Measurements from ENCODE around the gene FANCC. TPM values are rescaled to one million over a fixed set of nuclear protein-coding genes. Genes with fewer than 3 reads are reported as not detected.

The FANCC gene
- total RNA-seq, 2 experiments from 2014 or later, result 15.9 to 16.7 TPM

DNA sequence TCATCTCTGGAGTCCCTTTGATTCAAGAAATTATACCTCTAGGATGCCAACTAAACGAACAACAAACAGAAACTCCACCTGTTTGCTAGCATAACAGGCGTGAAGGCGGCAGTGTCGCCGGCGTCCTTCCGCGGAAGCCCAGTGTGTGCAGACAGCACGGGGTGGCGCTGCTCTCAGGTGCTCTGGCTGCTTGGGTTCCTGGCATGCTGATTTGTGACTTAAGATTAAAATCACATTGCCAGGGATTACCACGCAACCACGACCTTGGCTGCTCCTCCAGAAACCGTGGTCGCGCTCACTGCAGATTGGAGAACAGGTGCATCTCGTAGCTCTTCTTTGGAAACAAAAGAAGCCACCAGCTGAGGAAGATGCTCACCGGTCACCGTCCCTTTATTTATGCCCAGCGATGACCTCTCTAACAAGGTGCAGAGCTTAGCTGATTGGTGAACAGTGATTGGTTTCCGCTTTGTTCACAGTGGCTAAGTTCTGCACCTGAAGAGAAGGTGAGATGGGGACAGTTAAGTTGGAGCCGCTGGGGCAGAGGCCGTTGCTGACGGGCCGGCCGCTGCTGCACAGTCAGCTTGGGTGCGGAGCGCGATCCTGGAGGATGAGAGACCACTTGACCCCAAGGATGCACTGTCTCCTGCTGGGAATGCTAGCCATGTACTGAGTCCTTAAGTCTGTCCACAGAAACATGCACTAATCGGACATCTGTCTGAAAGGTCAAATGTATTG is 232.3 kb downstream of the FANCC start:
- intact Hi-C loops (cut with DNase I, micrococcal nuclease), result no loop called here
- DNase-seq, result no peak
- Mint-ChIP-seq H3K27ac (no peak overlapping the region), H3K4me3 (no peak overlapping the region), H3K36me3 (ENCODE audit: low read depth) (no peaks in the 10 kb centered on the region), H3K9me3 (ENCODE audit: low read depth) (no peaks in the 10 kb centered on the region), H3K27me3 (no peaks in the 10 kb centered on the region), H3K4me1 (no peaks in the 10 kb centered on the region)
- no peak for ATAC-seq
- ChIA-PET POLR2A (no interaction called here), CTCF (interaction anchor here (1.4 to 1.8 kb wide), 2 partner anchors 10 to 46 kb away, joined by 4 read pairs; no protein-coding TSS in a partner anchor)

DNA sequence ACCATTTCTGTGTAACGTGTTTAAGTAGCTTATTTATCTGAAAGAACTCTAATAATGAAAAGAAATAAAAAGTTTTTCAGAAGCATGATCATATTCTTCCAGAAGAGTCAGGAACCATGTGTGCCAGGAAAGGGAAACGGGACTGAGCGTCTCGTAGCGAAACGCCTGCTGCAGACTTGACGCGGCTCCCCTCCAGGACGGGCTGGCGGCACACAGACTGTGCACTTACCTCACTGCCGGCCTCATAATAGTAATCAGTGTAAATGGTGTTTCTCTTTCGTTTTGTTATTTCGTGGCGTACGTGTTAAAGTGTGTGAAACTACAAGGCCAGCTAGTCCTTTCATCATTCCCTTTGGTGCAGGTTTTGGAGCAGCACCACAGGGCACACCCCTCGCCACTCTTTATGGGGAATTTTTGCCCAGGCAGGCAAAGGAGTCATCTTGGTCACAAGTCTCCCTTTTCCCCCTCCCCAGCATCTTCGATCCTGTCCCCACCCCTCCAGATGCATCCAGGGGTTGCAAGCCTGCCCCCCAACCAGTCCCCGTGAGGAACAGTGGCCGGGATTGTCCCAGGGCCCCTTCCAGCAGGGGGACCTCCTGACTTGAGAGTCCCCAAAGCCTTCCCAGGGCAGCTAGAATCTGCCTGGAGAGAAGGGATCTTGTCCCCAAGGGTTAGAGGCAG is 233.1 kb downstream of the FANCC start:
- Mint-ChIP-seq H3K27ac (no peak overlapping the region), H3K4me1 (no peaks in the 10 kb centered on the region), H3K27me3 (no peaks in the 10 kb centered on the region), H3K4me3 (no peak overlapping the region), H3K9me3 (ENCODE audit: low read depth) (no peaks in the 10 kb centered on the region), H3K36me3 (ENCODE audit: low read depth) (no peaks in the 10 kb centered on the region)
- ChIA-PET POLR2A (no interaction called here), CTCF (interaction anchor here (0.6 to 1.4 kb wide), 2 partner anchors 11 to 404 kb away, joined by 3 to 4 read pairs; no protein-coding TSS in a partner anchor)
- no peak for ATAC-seq
- intact Hi-C loops (cut with DNase I, micrococcal nuclease), result no loop called here
- no peak for DNase-seq

DNA sequence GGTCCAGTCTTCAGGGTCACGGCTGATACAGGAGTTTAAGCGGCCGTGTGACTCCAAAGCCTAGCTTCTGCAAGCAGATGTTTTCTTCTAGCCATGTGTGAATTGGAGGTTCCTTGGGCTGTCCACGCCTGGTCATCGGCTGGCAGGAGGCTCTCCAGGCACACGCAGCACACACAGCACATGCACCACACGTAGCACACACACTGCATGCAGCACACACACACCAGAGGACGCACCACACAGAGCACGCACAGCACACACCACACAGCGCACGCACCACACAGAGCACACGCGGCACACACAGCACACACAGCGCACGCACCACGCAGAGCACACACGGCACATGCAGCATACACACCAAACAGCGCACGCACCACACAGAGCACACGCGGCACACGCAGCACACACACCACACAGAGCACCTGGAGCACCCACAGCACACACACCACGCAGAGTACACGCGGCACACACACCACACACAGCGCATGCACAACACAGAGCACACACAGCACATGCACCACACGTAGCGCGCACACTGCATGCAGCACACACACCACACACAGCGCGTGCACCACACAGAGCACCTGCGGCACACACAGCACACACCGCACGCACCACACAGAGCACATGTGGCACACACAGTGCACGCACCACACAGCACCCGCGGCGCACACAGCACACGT is 234.3 kb downstream of the FANCC start:
- CTCF ChIA-PET, result no interaction called here
- no peaks in the 10 kb centered on the region for H3K27me3 Mint-ChIP-seq
- H3K27ac Mint-ChIP-seq, result no peak overlapping the region
- intact Hi-C loops (cut with DNase I, micrococcal nuclease), result no loop called here
- ATAC-seq, result no peak
- H3K36me3 Mint-ChIP-seq (ENCODE audit: low read depth), result no peaks in the 10 kb centered on the region
- POLR2A ChIA-PET, result interaction anchor here (0.6 kb wide), 1 partner anchor 136 kb away, joined by 3 read pairs; no protein-coding TSS in a partner anchor
- H3K9me3 Mint-ChIP-seq (ENCODE audit: low read depth), result no peaks in the 10 kb centered on the region
- no peak for DNase-seq
- H3K4me3 Mint-ChIP-seq, result no peak overlapping the region
- no peaks in the 10 kb centered on the region for H3K4me1 Mint-ChIP-seq

DNA sequence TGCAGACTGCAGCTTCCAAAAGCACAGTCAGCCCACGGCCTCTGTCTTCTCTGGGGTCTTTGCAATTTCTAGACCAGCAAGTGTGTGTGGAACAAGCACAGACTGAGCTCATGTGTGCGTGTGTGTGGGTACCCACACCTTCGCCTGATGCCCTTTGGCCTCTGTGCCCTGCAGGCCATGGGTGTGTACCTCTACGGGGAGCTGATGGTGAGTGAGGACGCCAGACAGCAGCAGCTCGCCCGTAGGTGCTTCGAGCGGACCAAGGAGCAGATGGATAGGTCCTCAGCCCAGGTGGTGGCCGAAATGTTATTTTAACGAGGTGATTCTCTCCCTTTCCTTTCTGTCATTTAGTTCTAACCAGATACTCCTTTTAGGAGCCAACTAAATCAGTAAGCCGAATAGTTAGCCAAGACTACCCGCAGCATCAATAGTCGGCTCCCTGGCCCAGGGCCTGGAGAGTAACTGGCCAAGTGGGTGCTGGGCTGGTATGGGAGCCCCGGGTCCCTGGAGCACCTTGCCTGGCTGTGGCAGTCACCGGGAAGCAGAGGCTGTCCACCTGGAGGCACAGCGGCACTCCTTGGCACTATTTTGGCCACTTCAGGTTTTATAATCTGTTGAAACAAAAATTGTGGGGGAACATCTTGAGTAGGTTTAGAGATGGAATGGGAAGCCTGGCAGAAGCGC is 235.0 kb downstream of the FANCC start:
- POLR2A ChIA-PET, result interaction anchor here (0.6 kb wide), 1 partner anchor 135 kb away, joined by 3 read pairs; no protein-coding TSS in a partner anchor
- Mint-ChIP-seq H3K27me3 (no peaks in the 10 kb centered on the region), H3K27ac (no peak overlapping the region), H3K4me3 (no peak overlapping the region), H3K4me1 (no peaks in the 10 kb centered on the region), H3K9me3 (ENCODE audit: low read depth) (no peaks in the 10 kb centered on the region), H3K36me3 (ENCODE audit: low read depth) (no peaks in the 10 kb centered on the region)
- no peak for DNase-seq
- CTCF ChIA-PET, result no interaction called here
- intact Hi-C loops (cut with DNase I, micrococcal nuclease), result no loop called here
- ATAC-seq, result no peak

DNA sequence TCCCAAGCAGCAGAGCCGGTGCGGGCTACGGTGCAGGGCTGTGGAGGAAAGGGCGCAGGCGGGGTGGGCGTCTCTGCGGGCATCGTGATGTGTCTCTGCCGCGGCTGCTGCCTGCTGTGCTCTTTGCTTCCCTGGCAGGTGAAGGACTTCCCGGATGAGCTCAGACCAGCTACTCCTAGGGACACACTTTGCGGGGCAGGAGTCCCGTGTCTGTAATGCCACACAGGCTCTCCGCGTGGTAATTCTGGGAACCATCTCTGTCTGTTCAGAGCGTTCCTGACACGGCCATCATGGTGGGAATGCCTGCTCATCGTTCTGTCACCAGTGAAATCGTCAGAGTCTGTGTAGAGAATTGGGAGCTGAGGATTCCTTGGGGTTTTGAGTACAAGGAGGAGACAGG is 235.5 kb downstream of the FANCC start:
- intact Hi-C loops (cut with DNase I, micrococcal nuclease), result no loop called here
- ATAC-seq (no peak), DNase-seq (no peak)
- ChIA-PET CTCF (no interaction called here), POLR2A (no interaction called here)
- no peaks in the 10 kb centered on the region for H3K4me1 Mint-ChIP-seq
- H3K36me3 Mint-ChIP-seq (ENCODE audit: low read depth), result no peaks in the 10 kb centered on the region
- no peak overlapping the region for H3K4me3 Mint-ChIP-seq
- no peak overlapping the region for H3K27ac Mint-ChIP-seq
- no peaks in the 10 kb centered on the region for H3K27me3 Mint-ChIP-seq
- no peaks in the 10 kb centered on the region for H3K9me3 Mint-ChIP-seq (ENCODE audit: low read depth)

DNA sequence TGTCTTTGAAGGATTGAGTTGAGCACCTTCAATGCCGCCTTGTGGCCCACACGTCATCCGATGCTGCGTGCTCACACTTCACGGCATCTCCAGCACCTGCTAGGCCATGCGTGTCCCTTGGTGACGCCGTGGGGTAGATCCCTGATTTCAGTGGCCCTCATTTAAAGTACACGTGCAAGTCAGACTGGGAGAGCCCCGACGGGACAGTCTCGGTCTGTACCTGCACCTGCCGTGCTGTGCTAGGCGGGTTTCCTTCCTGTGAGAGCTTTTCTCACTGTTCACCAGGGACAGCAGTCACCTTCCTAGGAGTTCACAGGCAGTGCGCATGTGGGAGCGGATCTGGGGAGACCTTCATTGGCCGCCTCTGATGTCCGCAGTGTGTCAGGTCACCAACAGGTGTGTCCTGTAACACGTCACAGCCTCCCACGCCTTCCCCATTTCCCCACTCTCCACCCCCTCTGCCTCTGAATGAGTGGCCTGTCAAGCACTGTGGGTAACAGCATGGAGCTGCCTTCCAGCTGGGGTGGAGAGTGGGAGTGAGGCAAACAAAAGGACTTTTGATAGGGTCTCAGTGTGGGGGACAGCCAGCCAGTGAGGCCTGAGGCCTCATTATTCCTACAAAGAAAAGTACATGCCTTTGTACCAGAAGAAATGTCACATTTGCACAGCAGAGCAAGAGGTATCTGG is 236.4 kb downstream of the FANCC start:
- H3K4me3 Mint-ChIP-seq, result no peak overlapping the region
- intact Hi-C loops (cut with DNase I, micrococcal nuclease), result no loop called here
- no peaks in the 10 kb centered on the region for H3K9me3 Mint-ChIP-seq (ENCODE audit: low read depth)
- no peak overlapping the region for H3K27ac Mint-ChIP-seq
- CTCF ChIA-PET, result no interaction called here
- no peaks in the 10 kb centered on the region for H3K4me1 Mint-ChIP-seq
- ATAC-seq (no peak), DNase-seq (no peak)
- no peaks in the 10 kb centered on the region for H3K27me3 Mint-ChIP-seq
- H3K36me3 Mint-ChIP-seq (ENCODE audit: low read depth), result no peaks in the 10 kb centered on the region
- POLR2A ChIA-PET, result no interaction called here

DNA sequence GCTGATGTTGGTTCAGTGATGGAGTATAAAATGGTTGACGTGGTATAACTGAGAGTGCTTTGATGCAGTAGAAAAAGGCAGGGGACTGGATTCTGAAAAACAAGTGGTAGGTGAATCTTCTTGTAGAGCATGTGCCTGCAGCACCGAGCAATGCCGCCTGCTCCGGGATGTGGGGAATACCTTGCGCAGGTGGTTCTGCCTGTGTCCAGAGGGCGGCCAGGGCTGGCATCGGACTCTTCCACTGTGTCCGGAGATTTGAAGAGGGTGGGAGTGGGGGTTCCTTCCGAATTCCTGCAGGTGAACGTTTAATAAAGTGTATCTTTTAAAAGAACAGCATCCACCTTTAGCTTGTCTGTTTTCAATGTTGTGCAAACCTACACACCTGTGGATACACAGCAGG is 238.0 kb downstream of the FANCC start:
- POLR2A ChIA-PET, result no interaction called here
- no peak for DNase-seq
- no peak overlapping the region for H3K4me3 Mint-ChIP-seq
- H3K4me1 Mint-ChIP-seq, result no peaks in the 10 kb centered on the region
- intact Hi-C loops (cut with DNase I, micrococcal nuclease), result no loop called here
- H3K9me3 Mint-ChIP-seq (ENCODE audit: low read depth), result no peaks in the 10 kb centered on the region
- H3K27ac Mint-ChIP-seq, result no peak overlapping the region
- H3K36me3 Mint-ChIP-seq (ENCODE audit: low read depth), result no peaks in the 10 kb centered on the region
- H3K27me3 Mint-ChIP-seq, result no peaks in the 10 kb centered on the region
- no peak for ATAC-seq
- CTCF ChIA-PET, result no interaction called here

DNA sequence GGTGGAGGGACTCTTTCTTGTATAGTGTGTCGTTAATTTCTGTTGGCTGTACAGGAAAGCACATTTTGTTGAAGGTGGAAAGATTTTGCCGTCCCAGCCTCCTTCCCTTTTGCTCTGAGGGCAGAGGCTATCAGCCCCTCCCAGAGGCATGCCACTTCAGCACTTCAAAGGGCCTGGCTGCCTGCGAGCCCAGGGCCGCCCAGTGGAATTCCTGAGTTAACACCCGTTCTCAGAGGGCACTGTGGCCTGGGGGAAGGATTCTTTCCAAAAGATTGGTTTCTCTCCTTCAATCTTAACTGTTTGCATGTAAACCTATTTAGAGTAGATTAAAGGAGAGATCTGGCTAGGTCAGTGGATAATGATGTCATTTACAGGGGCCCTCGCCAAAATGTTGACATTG is 238.6 kb downstream of the FANCC start:
- Mint-ChIP-seq H3K4me3 (no peak overlapping the region), H3K27ac (no peak overlapping the region), H3K9me3 (ENCODE audit: low read depth) (no peaks in the 10 kb centered on the region), H3K27me3 (no peaks in the 10 kb centered on the region), H3K4me1 (no peaks in the 10 kb centered on the region), H3K36me3 (ENCODE audit: low read depth) (no peaks in the 10 kb centered on the region)
- ChIA-PET POLR2A (no interaction called here), CTCF (no interaction called here)
- intact Hi-C loops (cut with DNase I, micrococcal nuclease), result no loop called here
- DNase-seq (no peak), ATAC-seq (no peak)

DNA sequence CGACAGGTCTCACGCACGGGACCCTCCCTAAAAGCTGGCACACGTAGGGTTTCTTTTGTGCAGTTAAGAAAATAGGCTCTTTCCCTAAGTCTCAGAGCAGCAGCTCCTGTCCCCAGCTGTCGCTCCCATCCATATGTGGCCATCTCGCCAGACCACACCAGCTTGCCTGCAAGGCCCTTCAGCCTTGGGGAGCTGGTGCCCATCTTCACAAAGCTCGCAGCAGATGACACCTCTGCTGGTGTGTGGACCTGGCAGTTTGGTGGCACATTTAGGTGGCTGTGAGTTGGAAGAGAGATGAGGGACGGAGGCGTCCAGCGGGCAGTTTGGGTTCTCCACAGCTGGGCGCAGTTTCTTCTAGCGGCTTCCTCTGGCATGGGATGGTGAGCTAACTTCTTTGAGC is 239.0 kb downstream of the FANCC start:
- Mint-ChIP-seq H3K36me3 (ENCODE audit: low read depth) (no peaks in the 10 kb centered on the region), H3K27ac (no peak overlapping the region), H3K4me1 (no peaks in the 10 kb centered on the region), H3K9me3 (ENCODE audit: low read depth) (no peaks in the 10 kb centered on the region), H3K4me3 (no peak overlapping the region), H3K27me3 (no peaks in the 10 kb centered on the region)
- no peak for ATAC-seq
- DNase-seq, result no peak
- CTCF ChIA-PET, result no interaction called here
- POLR2A ChIA-PET, result no interaction called here
- intact Hi-C loops (cut with DNase I, micrococcal nuclease), result no loop called here

DNA sequence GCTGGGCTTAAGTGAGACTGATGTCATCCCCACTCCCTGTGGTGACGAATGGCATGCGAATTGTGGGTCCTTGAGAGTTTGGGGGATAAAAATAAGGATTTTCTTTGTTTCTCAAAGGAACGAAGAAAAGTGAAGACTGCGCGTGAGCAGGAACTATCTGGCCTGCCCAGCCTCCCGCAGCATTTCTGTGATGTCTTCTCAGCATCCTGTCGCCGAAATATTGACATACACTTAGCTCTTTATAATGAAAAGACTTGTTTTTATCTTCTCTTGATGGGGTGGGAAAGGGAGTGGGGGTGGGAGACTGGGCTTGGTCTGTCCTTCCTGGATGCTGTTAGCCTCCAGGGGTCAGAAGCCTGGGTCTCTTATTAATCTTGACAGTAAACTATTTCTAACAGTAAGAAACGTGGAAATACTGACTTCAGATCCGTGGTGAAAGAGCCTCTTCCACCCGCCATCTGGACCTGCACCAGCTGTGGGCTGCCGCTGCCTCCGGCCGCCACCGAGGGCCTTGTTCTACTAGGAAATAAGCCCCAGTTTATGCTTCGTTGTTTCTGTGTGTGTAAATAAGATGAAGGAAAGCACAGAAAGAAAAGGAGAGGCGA is 239.6 kb downstream of the FANCC start:
- ChIA-PET CTCF (no interaction called here), POLR2A (no interaction called here)
- Mint-ChIP-seq H3K9me3 (ENCODE audit: low read depth) (no peaks in the 10 kb centered on the region), H3K27me3 (no peaks in the 10 kb centered on the region), H3K4me1 (no peaks in the 10 kb centered on the region), H3K36me3 (ENCODE audit: low read depth) (no peaks in the 10 kb centered on the region), H3K4me3 (no peak overlapping the region), H3K27ac (no peak overlapping the region)
- ATAC-seq (no peak), DNase-seq (no peak)
- intact Hi-C loops (cut with DNase I, micrococcal nuclease), result no loop called here

Measured in activated CD4-positive, alpha-beta T cell treated with anti-CD3 and anti-CD28 coated beads for 36 hours (primary cell).